NAMALWA (cell line): Measurements from ENCODE around the gene TRAPPC12.

Experiments
- DNase-seq: peaks from one replicate; pipeline ENCODE4 v3.0.0-alpha.2; 2015; ENCODE audit warnings: low spot score

TRAPPC12 gene

GRCh38 chr2:3408781-3409180 is 29.3 kb downstream of the TRAPPC12 start:
- DNase-seq, result no peak

- DNase-seq, result no peak
Observed at GRCh38 chr2:3409627-3410170, 30.2 kb downstream of the TRAPPC12 start.

DNA sequence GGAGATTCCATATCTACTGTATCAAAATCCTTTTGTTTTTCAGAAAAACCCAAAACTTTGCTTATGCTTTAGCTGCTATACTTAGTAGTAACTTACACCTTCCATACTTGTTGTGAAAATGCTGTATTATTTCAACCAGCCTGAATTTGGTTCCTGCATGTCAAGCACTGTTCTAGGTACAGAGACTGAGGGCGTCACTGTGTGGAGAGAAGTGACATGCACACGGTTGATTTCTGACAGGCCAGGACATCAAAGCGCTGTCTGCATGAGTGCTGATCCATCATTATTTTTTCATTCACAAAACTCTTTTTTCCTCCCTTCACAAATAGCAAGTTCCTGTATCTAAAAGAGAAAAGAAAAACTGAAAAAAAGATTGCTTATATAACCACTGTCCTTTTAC is 31.6 kb downstream of the TRAPPC12 start:
- DNase-seq, result no peak

DNA sequence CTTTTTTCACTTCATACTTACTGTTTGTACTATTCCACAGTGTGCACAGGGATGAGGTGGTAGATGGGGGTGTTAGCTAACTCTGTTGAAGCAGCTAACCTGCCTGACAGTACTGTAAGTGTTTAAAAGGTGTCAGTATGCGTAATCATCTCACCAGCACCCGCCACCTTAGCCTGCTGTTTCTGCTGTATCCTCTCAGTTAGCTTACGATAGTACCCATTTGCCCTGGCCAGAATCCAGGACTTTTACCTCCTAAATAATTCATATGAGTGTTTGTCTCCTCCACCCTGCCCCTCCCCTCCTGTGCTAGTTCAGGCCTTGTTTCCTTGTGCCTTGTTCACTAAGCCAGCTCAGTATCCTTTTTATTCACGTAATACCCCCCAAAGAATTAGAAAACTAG is 34.2 kb downstream of the TRAPPC12 start:
- no peak for DNase-seq

GRCh38 chr2:3414133-3414860 is 34.8 kb downstream of the TRAPPC12 start:
- DNase-seq, result no peak

- DNase-seq, result no peak
Observed at GRCh38 chr2:3418766-3419404, 39.4 kb downstream of the TRAPPC12 start.

DNA sequence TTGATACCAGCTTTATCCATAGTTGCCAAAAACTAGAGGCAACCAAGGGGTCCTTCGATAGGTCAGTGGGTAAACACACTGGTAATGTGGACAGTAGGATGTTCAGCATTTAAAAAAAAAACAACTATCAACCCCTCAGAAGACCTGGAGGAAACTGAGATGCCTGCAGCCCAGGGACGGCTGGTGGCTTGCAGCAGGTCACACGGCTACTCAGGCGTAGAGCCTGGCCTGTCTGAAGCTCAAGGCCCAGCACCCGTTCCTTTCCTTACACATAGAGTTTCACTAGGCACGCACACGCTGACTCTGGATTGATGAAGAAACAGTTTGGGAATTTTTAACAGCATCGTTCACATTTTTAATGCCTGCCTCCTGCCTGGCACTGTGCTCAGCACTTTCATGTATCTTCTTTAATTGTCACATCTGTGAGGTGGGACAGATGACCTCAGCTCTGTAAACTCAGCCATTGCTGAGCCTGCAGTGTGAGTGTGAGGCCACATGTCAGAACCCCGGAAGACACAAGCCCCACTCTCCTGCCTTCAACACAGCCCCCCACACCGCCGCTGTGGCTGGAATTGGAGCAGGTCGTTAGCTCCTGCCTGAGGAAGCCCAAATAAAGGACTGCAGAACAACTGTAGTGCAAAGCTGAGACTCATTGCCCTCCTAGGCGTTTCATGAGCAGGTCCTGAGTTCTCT is 40.7 kb downstream of the TRAPPC12 start:
- DNase-seq, result no peak

DNA sequence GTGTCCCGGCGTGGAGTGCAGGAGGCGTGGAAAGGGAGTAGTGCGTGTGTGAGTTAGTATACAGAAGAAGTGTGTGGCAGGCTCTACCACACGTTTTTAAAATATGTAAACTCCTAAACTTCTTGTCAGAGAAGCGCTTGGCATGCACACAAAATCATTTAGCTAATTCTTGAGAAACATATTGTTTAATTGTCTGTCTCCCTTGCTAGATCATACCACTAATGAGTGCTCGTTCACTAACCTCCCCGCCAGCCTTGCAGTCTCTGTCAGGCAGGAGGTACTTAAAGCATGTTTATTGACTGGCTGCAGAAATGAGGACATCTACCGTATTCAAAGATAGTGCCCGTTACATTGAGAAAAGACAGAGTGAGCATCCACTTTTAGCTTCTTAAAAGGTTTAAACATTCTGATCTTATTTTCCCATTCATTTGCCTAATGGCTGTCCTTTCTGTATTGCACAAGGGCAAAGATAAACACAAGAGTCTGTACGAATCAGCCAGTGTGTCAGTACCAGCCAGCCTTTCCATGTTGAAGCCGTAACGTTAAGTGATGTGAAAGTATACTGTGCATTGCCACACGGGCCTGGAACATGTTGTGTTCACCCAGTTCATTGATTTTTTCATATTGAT is 41.4 kb downstream of the TRAPPC12 start:
- DNase-seq, result no peak

- no peak for DNase-seq
Observed at GRCh38 chr2:3421580-3421979, 42.1 kb downstream of the TRAPPC12 start.

- peak; percentile 15 for DNase-seq
Observed at GRCh38 chr2:3422161-3422779, 42.8 kb downstream of the TRAPPC12 start.

DNA sequence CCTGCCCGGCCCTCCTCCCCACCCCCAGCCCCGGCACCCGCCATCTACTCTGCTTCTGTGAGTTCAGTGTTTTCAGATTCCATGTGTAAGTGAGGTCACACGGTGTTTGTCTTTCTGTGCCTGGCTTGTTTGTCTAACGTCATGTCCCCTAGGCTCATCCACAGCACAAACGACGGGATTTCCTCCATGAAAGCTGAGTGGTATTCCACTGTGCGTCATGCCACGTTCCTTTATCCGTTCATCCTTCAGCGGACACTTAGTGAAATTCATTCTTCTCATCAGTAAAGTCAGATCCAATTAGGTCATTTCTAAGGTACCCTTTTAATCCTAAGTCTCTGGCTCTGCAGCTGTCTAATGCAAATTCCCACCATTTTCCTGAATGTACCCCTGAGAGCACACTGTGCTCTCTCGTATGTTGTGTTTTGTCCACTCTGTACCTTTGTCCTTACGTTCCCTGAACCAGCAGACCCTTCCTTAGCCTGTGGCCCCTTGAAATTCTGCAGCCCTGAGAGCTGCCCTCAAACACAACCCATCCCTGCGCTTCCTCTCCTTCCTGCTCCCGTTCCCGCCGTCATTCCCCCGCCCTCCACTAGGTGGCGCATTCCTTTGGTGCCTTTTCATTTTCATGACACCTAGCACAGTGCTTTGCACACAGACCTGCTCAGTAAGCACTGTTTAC is 44.1 kb downstream of the TRAPPC12 start:
- peak; percentile 71 for DNase-seq

DNA sequence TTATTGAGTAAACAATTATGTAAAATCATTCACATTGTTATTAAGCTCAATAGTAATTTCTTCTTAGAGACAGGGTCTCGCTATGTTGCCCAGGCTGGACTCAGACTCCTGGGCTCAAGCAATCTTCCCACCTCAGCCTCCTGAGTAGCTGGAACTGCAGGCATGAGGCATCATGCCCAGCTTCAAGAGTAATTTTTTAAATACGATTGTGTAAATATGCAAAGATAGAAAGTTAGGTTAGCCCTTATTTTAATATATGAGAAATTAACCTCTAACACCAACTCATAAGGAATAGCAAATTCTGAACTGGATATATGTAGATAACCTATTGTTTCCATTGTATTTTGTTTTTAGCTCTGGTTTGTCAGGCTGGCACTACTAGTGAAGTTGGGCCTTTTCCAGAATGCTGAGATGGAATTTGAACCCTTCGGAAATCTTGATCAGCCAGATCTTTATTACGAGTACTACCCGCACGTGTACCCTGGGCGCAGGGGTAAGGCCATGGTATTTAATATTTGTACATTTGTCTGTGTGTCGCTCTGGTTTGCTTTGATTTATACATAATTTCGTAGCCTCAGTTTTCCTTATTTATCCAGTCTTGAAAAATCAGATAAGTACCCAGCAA is 44.8 kb downstream of the TRAPPC12 start:
- DNase-seq, result no peak

- DNase-seq, result no peak
Observed at GRCh38 chr2:3426615-3427014, 47.1 kb downstream of the TRAPPC12 start.

GRCh38 chr2:3427272-3427671 is 47.8 kb downstream of the TRAPPC12 start:
- DNase-seq, result no peak

DNA sequence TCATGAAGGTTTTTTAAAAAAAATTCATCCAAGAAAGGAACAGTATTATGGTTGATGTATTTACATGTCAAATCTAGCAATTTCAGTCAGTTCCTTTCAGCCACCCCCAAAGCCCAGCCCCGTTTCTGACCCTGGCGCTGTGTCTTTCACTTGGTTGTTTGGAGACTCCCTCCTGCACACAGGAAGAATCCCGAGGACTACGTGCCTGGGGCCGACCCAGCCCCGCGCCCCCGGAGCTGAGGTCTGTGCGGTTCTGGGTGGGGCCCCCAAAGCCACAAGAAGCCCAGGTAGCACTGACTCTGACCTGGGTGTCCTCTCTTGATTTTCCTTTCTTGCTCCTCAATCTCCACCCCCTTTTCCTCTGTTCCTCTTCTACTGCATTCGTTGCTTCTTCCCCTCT is 49.1 kb downstream of the TRAPPC12 start:
- DNase-seq, result no peak

GRCh38 chr2:3429066-3429610 is 49.6 kb downstream of the TRAPPC12 start:
- no peak for DNase-seq

DNA sequence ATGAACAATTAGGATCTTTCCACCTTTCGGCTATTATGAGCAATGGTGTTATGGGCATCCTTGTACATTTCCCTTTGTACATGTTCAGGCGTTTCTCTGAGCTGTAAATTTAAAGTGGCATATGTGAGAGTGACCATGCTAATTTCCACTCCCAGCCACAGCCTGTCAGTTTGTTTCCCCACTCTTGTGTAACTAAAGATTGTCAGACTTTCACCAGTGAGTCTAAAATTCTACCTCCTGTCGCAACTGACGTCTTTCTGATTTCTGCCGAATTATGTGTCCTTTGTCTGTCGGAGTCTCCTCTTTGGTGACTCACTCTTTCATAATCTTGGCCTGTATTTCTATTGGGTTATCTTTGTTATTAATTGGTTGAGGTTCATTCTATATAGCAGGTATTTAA is 50.7 kb downstream of the TRAPPC12 start:
- DNase-seq, result no peak

DNA sequence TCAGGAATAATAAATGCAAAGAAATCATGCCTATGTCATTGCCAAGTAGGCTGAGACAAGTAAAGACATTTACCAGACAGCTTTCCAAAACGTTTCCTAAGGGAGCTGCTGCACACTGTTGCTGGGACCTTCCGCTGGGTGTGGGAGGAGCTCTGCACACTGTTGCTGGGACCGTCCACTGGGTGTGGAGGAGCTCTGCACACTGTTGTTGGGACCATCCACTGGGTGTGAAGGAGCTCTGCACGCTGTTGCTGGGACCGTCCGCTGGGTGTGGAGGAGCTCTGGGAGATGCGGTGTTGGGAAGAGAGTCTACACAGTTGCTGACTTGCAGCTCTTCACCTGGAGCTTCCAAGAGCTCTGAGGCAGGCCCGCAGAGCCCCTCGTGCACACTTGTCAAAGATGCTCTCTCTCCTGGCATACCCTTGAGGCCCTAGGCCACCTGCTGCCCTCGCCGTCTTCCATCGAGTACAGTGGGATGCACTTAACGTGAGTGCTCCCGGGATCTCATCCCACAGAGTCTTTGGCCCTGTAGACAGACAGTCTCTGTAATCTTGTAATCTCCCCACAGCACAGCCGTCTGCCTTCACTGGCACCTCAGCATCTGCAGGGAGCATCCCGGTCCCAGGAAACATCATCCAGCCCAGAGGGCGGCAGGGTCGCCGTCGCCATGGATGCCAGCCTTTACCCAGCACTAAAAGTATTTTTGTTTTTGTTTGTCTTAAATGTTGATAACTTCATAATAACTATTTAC is 51.4 kb downstream of the TRAPPC12 start:
- no peak for DNase-seq

DNA sequence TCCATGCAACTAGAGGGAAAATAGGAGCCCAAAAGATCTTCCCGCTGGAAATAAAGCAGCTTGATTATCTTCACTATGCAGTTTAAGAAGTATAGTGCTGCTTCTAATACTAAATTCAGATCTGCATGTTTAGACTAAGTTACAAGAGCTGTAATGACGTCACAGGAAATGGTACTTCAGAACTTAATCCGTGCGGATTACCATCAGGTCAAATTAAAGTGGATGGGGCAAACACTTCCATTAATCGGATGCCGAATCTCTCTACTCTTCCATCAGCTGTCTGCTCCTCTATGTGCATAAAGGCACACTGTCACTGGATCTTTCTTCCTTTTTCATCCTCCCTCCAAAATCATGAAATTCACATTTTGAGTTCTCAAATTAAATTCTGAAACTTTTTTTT is 52.6 kb downstream of the TRAPPC12 start:
- DNase-seq, result no peak
